Stomach (tissue), 4 donors: ENCODE data around the gene IGSF3.

ENCODE experiments used
- CTCF ChIP-seq, 7 experiments: fragments of 450-650 bp in 4 of 7; fragments of 200-600 bp in 3 of 7; sonication (generic) in 3 of 7; IDR thresholded peaks; one replicate each; pipeline ENCODE4 v1.5.1; 2016 to 2019; ENCODE audit warnings: antibody characterized with exemption in 7 of 7, control low read depth in 2 of 7, mild to moderate bottlenecking in 1 of 7
- EP300 ChIP-seq: sonication (generic); formaldehyde crosslinking; IDR thresholded peaks from one replicate; pipeline ENCODE4 v1.6.1; 2017; ENCODE audit warnings: antibody characterized with exemption
- POLR2A ChIP-seq, 4 donors: fragments of 450-650 bp; IDR thresholded peaks; one replicate each; pipeline ENCODE4 v1.6.1; 2016; ENCODE audit warnings: antibody characterized with exemption in 4 of 4, control low read depth in 2 of 4, mild to moderate bottlenecking in 1 of 4, moderate library complexity in 1 of 4
- POLR2AphosphoS5 ChIP-seq, 3 donors: sonication (generic); formaldehyde crosslinking; IDR thresholded peaks; one replicate each; pipeline ENCODE4 v1.6.1; 2016; ENCODE audit warnings: antibody characterized with exemption in 3 of 3

DNA sequence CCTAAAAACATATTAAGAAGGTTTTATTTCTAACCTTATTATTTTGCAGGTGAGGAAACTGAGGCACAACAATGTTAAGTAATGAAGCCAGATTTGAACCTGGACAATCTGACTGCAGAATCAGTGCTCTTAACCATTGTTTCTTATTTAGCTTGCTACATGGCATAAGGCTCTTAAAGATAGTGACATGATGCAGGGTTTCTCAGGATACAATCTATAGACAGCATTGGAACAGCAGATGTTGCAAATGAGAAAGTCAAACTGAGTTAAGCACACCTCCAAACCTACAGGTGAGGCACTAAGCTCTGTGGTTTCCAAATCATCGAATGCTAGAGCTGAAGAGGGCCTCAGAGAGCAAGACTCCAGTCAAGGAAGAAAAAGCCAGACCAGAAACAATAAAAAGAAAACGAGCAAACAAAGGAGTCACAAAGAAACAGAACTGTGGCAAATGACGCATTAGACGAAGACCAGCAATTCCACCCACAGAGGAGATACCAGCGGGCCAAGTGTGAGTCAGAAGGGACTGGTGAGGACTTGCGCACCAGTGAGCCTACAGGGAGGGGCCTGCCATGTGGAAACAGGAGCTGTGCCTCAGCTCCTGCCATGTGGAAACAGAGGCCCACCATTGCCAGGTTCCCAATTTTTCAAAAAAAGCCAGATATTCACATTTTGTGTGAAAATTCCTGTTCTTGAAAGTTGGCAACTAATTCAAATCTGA is 111.1 kb downstream of the IGSF3 start:
- TF ChIP-seq CTCF (IDR thresholded peaks at IDR 0.05) (no peak), EP300 (no peak), POLR2A (IDR thresholded peaks at IDR 0.05) (no peak), POLR2AphosphoS5 (IDR thresholded peaks at IDR 0.05) (peak in 1 of 3 donors; percentile 69)
